HL-60 (cell line): ENCODE measurements around the gene CTH.
A peak's percentile ranks its signal among the peaks of the same experiment; 100 is the strongest.

Source experiments
- DNase-seq, 2 experiments: peaks; one replicate each; pipeline ENCODE4 v3.0.0-alpha.2; 2010 to 2020; ENCODE audit warnings: low read depth in 1 of 2, low spot score in 1 of 2
- H3K27ac ChIP-seq: fragments of 250-450 bp; sonication (Bioruptor Pico); replicated peaks from 2 replicates; pipeline ENCODE4 v1.5.1; 2020; ENCODE audit warnings: mild to moderate bottlenecking, moderate library complexity
- H3K27me3 ChIP-seq: fragments of 250-450 bp; sonication (Bioruptor Pico); 2 replicates; pipeline ENCODE4 v1.5.1; 2021; ENCODE audit warnings: mild to moderate bottlenecking, moderate library complexity; ENCODE audit not compliant: insufficient read depth, poor library complexity, severe bottlenecking
- H3K4me3 ChIP-seq: replicated peaks from 2 replicates; pipeline ENCODE4 v1.5.1; 2011; ENCODE audit warnings: mild to moderate bottlenecking, control low read depth, low read length; ENCODE audit not compliant: insufficient read depth
- CTCF ChIP-seq: IDR thresholded peaks from one replicate; pipeline ENCODE4 v1.5.1; 2011; ENCODE audit warnings: low read length, control low read depth, inconsistent platforms; ENCODE audit not compliant: insufficient read depth
- GABPA ChIP-seq: IDR thresholded peaks from 2 replicates; pipeline ENCODE4 v1.6.1; 2012; ENCODE audit warnings: low read depth
- POLR2AphosphoS5 ChIP-seq: IDR thresholded peaks from 2 replicates; pipeline ENCODE4 v1.6.1; 2012; ENCODE audit warnings: low read depth
- REST ChIP-seq: IDR thresholded peaks from 2 replicates; pipeline ENCODE4 v1.6.1; 2012; ENCODE audit warnings: low read depth; ENCODE audit not compliant: insufficient replicate concordance
- SPI1 ChIP-seq: IDR thresholded peaks from 2 replicates; pipeline ENCODE4 v1.6.1; 2012; ENCODE audit warnings: low read depth, mild to moderate bottlenecking, borderline replicate concordance

The CTH gene

DNA sequence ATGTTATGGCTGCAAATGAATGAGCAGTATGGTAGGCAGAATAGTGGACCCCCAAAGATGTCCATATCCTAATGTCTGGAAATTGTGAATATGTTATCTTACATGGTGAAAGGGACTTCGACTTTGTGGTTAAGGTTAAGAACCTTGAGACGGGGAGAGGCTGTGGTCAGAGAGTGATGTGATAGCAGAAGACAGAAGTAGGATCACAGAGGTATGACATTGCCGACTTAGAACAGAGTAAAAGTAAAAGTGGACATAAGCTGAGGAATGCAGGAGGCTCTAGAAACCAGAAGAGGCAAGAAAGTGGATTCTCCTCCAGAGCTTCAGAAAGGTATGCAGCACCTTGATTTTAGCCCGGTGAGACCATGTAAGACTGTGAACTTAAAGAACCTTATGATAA, 74.6 kb downstream of the CTH start:
- no peaks in the 10 kb centered on the region for H3K27me3 ChIP-seq
- H3K27ac ChIP-seq, result no peak overlapping the region
- TF ChIP-seq REST, result no peak
- no peak for DNase-seq
- H3K4me3 ChIP-seq, result no peak overlapping the region

GRCh38 chr1:70486676-70487458, 75.8 kb downstream of the CTH start:
- no peak for DNase-seq
- Histone ChIP-seq H3K27ac (no peak overlapping the region), H3K27me3 (no peaks in the 10 kb centered on the region), H3K4me3 (no peak overlapping the region)
- TF ChIP-seq GABPA (no peak), SPI1 (no peak), REST (no peak), CTCF (no peak), POLR2AphosphoS5 (no peak)

DNA sequence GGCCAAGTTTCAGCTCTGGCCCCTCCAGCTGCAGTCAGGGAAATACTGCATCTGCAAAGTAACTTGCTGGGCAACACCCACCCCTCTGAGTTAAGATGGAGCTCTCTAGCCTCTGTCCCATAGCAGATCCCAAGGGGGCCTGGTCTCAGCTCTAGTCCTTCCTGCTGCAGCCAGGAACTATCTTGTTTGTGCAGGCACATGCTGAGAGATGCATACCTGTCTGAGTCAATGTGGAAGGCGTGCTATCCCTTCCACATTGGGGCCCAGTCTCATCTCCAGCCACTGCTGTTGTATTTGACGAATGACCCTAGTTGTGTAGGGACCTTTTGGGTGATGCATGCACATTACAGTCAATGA, 76.4 kb downstream of the CTH start:
- DNase-seq, result no peak
- Histone ChIP-seq H3K27me3 (peaks cover 2% of the 10 kb centered on the region), H3K4me3 (no peak overlapping the region), H3K27ac (no peak overlapping the region)
- TF ChIP-seq SPI1, result no peak

DNA sequence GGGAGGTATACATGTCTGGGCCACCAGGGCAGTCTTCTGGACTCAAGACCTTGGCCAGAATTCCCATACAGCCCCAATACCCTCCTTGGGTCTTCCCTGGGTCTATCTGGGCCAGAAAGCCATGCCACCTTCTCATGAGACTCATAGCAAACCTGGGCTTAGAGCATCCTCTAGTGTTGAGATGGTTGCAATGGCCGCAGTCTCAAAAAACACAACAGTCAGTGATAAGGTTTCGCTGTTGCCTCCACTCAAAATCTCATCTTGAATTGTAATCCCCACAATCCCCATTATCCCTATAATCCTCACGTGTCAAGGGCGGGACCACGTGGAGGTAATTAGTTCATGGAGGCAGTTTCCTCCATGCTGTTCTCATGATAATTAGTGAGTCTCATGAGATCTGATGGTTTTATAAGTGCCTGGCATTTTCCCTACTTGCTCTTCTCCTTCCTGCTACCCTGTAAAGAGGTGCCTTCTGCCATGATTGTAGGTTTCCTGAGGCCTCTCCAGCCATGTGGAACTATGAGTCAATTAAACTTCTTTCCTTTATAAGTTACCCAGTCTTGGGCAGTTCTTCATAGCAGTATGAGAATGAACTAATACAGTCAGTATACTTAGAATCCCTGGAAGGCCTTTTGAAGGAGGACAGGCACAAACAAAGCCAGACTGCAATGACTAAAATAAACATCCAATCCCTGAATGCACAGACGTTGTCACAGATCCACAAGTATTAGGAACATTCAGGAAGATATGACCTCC, 77.0 kb downstream of the CTH start:
- H3K27me3 ChIP-seq, result peaks cover 2% of the 10 kb centered on the region
- peak in 1 of 2 experiments; percentile 25 for DNase-seq
- TF ChIP-seq CTCF, result peak; percentile 79
- TF ChIP-seq POLR2AphosphoS5, result no peak
- TF ChIP-seq SPI1, result no peak
- TF ChIP-seq REST, result no peak
- no peak for TF ChIP-seq GABPA
- H3K4me3 ChIP-seq, result no peak overlapping the region
- H3K27ac ChIP-seq, result no peak overlapping the region
